ENCODE measurements around the gene AKR1C4. TPM values are rescaled to one million over a fixed set of nuclear protein-coding genes. Genes with fewer than 3 reads are reported as not detected.
"Not testable (repeated sequence)": the region's sequence is repeated elsewhere in the genome, so short reads cannot be mapped to it uniquely, and the experiment has no call there.

The AKR1C4 gene
- polyA plus RNA-seq, 2 of the 4 experiments (the other 2 are of a cell fraction): 0.37 to 1.2 TPM

GRCh38 chr10:5252177-5253037 lies 55.8 kb downstream of the AKR1C4 start:
- WGBS (ENCODE audit: missing lambda C conversion rate): 71% methylated on average over 8 of the region's 8 CpGs

GRCh38 chr10:5254488-5254887 lies 57.9 kb downstream of the AKR1C4 start:
- Histone ChIP-seq H3K9me3 (no peaks in the 10 kb centered on the region), H3K4me3 (no peak overlapping the region), H3K4me1 (peaks cover 14% of the 10 kb centered on the region), H3K4me2 (no peak overlapping the region), H3K27ac (peak overlapping the region in 1 of 2 experiments; percentile 48; a peak in 1 of 6 replicates)
- no peak for TF ChIP-seq FOSL2 (IDR thresholded peaks at IDR 0.05)
- TF ChIP-seq FOSL2 (CRISPR knock-in tag; IDR thresholded peaks at IDR 0.05): no peak
- no peak for TF ChIP-seq RCOR1 (IDR thresholded peaks at IDR 0.05; ENCODE audit: low read depth, low read length)
- no peak for TF ChIP-seq JUNB (IDR thresholded peaks at IDR 0.05)
- no peak for TF ChIP-seq SREBF2 (IDR thresholded peaks at IDR 0.05)
- TF ChIP-seq FOSB (CRISPR knock-in tag; IDR thresholded peaks at IDR 0.05): no peak
- TF ChIP-seq MYC (IDR thresholded peaks at IDR 0.05; ENCODE audit: borderline replicate concordance, low read length): no peak
- ChIA-PET CTCF (no interaction called here), POLR2A (no interaction called here)
- WGBS (ENCODE audit: missing lambda C conversion rate): 90% methylated on average over 4 of the region's 4 CpGs
- FAIRE-seq: no peak
- no peak for ATAC-seq
- no peak for DNase-seq (ENCODE audit: low read depth in 1 of 2, low spot score in 1 of 2)

More at GRCh38 chr10:5252177-5253037, 55.8 kb downstream of the AKR1C4 start:
- POLR2A ChIA-PET: no interaction called here
- Histone ChIP-seq H3K9me3 (no peaks in the 10 kb centered on the region), H3K27ac (peak overlapping the region; percentile 47 to 80), H3K4me3 (no peak overlapping the region), H3K4me1 (peaks cover 14% of the 10 kb centered on the region), H3K4me2 (peak overlapping the region; percentile 19; the same call in 2 of the 3 replicates)
- peak; percentile 31 to 75 for DNase-seq (ENCODE audit: low read depth in 1 of 2, low spot score in 1 of 2)
- CTCF ChIA-PET: interaction anchor here (0.7 to 1.4 kb wide), 2 partner anchors 10 to 42 kb away, joined by 3 to 4 read pairs; no protein-coding TSS in a partner anchor
- ATAC-seq: peak; percentile 89 to 92
- no peak for FAIRE-seq
- no peak for TF ChIP-seq ATOH8 (CRISPR knock-in tag; IDR thresholded peaks at IDR 0.05; ENCODE audit: low read depth)
- TF ChIP-seq JUN (IDR thresholded peaks at IDR 0.05): 0 out of 5 replicates have a peak, but pooled peaks of 1 of the 2 experiments have one; percentile 12
- TF ChIP-seq CTCF (IDR thresholded peaks at IDR 0.05): peak; percentile 18; the same call in 2 of the 3 replicates

DNA sequence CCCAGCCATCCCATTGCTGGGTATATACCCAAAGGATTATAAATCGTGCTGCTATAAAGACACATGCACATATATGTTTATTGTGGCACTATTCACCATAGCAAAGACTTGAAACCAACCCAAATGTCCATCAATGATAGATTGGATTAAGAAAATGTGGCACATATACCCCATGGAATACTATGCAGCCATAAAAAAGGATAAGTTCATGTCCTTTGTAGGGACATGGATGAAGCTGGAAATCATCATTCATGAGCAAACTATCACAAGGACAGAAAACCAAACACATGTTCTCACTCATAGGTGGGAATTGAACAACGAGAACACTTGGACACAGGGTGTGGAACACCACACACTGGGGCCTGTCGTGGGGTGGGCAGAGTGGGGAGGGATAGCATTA lies 61.1 kb downstream of the AKR1C4 start:
- POLR2A ChIA-PET; H3K4me1 ChIP-seq; H3K4me3 ChIP-seq; ATAC-seq; H3K4me2 ChIP-seq; CTCF ChIA-PET; H3K9me3 ChIP-seq; DNase-seq (ENCODE audit: low read depth in 1 of 2, low spot score in 1 of 2); H3K27ac ChIP-seq; FAIRE-seq: not testable (repeated sequence)
- WGBS (ENCODE audit: missing lambda C conversion rate): 76% methylated on average over 3 of the region's 3 CpGs

DNA sequence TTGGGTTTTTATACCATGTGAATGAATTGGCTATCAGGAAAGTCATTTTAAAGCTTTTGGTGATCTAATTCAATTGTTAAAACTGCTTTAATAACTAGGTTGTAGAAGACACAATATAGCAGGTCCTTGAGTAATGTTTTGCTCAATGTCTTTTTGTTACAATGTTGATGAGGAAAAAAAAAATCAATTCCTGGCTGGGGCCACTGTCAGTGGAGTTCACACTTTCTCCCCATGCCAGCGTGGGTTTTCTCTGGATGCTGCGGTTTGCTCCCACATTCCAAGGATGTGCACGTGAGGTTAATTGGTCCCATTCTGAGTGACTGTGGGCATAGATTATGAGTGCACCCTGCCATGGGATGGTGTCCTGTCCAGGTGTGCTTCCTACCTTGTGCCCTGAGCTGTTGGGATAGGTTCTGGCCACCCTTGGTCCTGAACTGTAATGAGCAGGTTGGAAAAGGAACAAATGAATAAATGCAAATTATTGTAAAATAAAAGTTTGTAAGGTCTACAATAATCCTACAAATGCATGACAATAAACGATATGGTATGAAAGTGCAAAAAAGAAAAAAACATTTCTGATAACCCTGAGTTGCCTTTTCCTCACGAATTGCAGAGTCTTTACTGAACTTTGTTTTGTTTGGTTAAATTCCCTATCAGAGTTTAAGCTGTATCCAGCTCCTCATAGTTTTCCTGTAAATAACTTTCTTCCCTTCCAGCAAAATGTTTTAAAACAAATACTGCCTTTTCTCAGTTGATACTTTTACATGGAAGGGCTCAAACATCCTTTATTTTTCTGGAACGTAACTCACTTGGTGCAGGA lies 62.7 kb downstream of the AKR1C4 start:
- no peak for DNase-seq (ENCODE audit: low read depth in 1 of 2, low spot score in 1 of 2)
- Histone ChIP-seq H3K9me3 (no peaks in the 10 kb centered on the region), H3K27ac (no peak overlapping the region), H3K4me1 (no peaks in the 10 kb centered on the region), H3K4me3 (no peak overlapping the region), H3K4me2 (no peak overlapping the region)
- peak; percentile 49 for FAIRE-seq
- POLR2A ChIA-PET: no interaction called here
- TF ChIP-seq KDM1A (IDR thresholded peaks at IDR 0.05; ENCODE audit: low read depth): no peak
- ATAC-seq: no peak
- CTCF ChIA-PET: interaction anchor here (1.5 kb wide), 2 partner anchors 24 to 48 kb away, joined by 5 read pairs; no protein-coding TSS in a partner anchor
- WGBS (ENCODE audit: missing lambda C conversion rate): 89% methylated on average over 6 of the region's 6 CpGs
